Measurements from ENCODE around the gene PADI1. TPM values are rescaled to one million over a fixed set of nuclear protein-coding genes. Genes with fewer than 3 reads are reported as not detected.

PADI1 gene
- polyA plus RNA-seq, 1 donor = not detected

DNA sequence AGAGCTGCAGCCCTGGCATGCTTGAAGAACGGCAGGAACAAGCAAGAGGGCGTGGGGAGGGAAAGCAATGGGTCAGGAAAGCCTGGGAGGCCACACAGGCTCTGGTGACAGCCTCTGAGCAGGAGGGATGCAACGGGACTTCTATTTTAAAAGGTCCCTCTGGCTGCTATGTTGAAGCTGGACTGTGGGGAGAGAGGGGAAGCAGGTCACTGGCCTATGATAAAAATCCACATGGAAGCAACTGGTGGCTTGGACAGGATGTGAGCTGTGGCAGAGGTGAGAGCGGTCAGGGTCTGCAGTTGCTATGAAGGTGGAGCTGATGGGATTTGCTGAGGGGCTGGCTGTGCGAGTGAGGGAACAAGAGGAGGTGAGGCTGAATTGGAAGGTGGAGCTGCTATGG lies 11.2 kb downstream of the PADI1 start:
- no peak overlapping the region for H3K27ac ChIP-seq (ENCODE audit: low read length)
- WGBS (ENCODE audit: insufficient coverage, low lambda C conversion rate) = 42% methylated on average over 2 of the region's 5 CpGs
- no peaks in the 10 kb centered on the region for H3K9me3 ChIP-seq (ENCODE audit: control insufficient read depth, low read depth, low read length)
- H3K4me1 ChIP-seq (ENCODE audit: control insufficient read depth, insufficient read depth, low read length) = peaks cover 6% of the 10 kb centered on the region
- no peaks in the 10 kb centered on the region for H3K36me3 ChIP-seq (ENCODE audit: control insufficient read depth, insufficient read depth, low read length)
- H3K4me3 ChIP-seq (ENCODE audit: low read length) = no peak overlapping the region
- H3K27me3 ChIP-seq (ENCODE audit: control insufficient read depth, insufficient read depth, low read length) = peaks cover 6% of the 10 kb centered on the region
- no peak for DNase-seq

GRCh38 chr1:17217607-17218006 lies 12.7 kb downstream of the PADI1 start:
- Histone ChIP-seq H3K36me3 (ENCODE audit: control insufficient read depth, insufficient read depth, low read length) (no peaks in the 10 kb centered on the region), H3K4me3 (ENCODE audit: low read length) (no peak overlapping the region), H3K9me3 (ENCODE audit: control insufficient read depth, low read depth, low read length) (no peaks in the 10 kb centered on the region), H3K27me3 (ENCODE audit: control insufficient read depth, insufficient read depth, low read length) (peaks cover 9% of the 10 kb centered on the region), H3K27ac (ENCODE audit: low read length) (no peak overlapping the region), H3K4me1 (ENCODE audit: control insufficient read depth, insufficient read depth, low read length) (peaks cover 4% of the 10 kb centered on the region)
- no CpG with 5 or more reads among the region's 3 CpGs for WGBS (ENCODE audit: insufficient coverage, low lambda C conversion rate)
- no peak for DNase-seq

DNA sequence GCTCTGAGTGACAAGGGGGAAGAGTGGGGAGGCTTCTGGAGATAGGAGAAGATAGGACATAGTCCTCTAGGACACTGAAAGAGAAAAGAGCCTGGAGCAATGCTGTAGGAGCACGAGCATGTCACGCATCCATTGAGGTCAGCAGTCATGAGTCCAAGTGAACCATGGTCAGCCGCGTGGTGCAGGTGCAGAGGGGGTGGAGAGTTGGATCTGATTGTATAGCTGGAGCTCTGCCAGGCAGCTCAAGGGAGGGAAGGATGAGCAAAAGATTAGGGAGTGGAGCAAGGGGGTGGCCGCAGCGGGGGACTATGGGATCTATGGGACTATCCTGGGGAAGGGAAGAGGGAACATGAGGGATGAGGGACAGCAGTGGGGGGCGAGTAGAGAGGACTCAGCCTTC lies 14.0 kb downstream of the PADI1 start:
- Histone ChIP-seq H3K27ac (ENCODE audit: low read length) (no peak overlapping the region), H3K36me3 (ENCODE audit: control insufficient read depth, insufficient read depth, low read length) (no peaks in the 10 kb centered on the region), H3K4me1 (ENCODE audit: control insufficient read depth, insufficient read depth, low read length) (no peaks in the 10 kb centered on the region), H3K27me3 (ENCODE audit: control insufficient read depth, insufficient read depth, low read length) (peaks cover 13% of the 10 kb centered on the region), H3K9me3 (ENCODE audit: control insufficient read depth, low read depth, low read length) (no peaks in the 10 kb centered on the region), H3K4me3 (ENCODE audit: low read length) (no peak overlapping the region)
- DNase-seq = peak; percentile 40 to 49
- 100% methylated on average over 2 of the region's 7 CpGs for WGBS (ENCODE audit: insufficient coverage, low lambda C conversion rate)

- Histone ChIP-seq H3K27ac (ENCODE audit: low read length) (no peak overlapping the region), H3K4me1 (ENCODE audit: control insufficient read depth, insufficient read depth, low read length) (no peaks in the 10 kb centered on the region), H3K9me3 (ENCODE audit: control insufficient read depth, low read depth, low read length) (no peaks in the 10 kb centered on the region), H3K4me3 (ENCODE audit: low read length) (no peak overlapping the region), H3K27me3 (ENCODE audit: control insufficient read depth, insufficient read depth, low read length) (peaks cover 13% of the 10 kb centered on the region), H3K36me3 (ENCODE audit: control insufficient read depth, insufficient read depth, low read length) (no peaks in the 10 kb centered on the region)
- DNase-seq = no peak
- WGBS (ENCODE audit: insufficient coverage, low lambda C conversion rate) = 80% methylated on average over 1 of the region's 3 CpGs
These were observed 15.4 kb downstream of the PADI1 start for GRCh38 chr1:17220287-17220686.

- H3K36me3 ChIP-seq (ENCODE audit: control insufficient read depth, insufficient read depth, low read length) = no peaks in the 10 kb centered on the region
- H3K27me3 ChIP-seq (ENCODE audit: control insufficient read depth, insufficient read depth, low read length) = peaks cover 12% of the 10 kb centered on the region
- no peak overlapping the region for H3K4me3 ChIP-seq (ENCODE audit: low read length)
- no peak for DNase-seq
- no peak overlapping the region for H3K27ac ChIP-seq (ENCODE audit: low read length)
- no CpG with 5 or more reads among the region's 14 CpGs for WGBS (ENCODE audit: insufficient coverage, low lambda C conversion rate)
- H3K4me1 ChIP-seq (ENCODE audit: control insufficient read depth, insufficient read depth, low read length) = no peaks in the 10 kb centered on the region
- no peaks in the 10 kb centered on the region for H3K9me3 ChIP-seq (ENCODE audit: control insufficient read depth, low read depth, low read length)
These were observed 17.6 kb downstream of the PADI1 start for GRCh38 chr1:17222557-17222956.

- no peak for DNase-seq
- no peak overlapping the region for H3K4me3 ChIP-seq (ENCODE audit: low read length)
- H3K4me1 ChIP-seq (ENCODE audit: control insufficient read depth, insufficient read depth, low read length) = no peaks in the 10 kb centered on the region
- no CpG with 5 or more reads among the region's 4 CpGs for WGBS (ENCODE audit: insufficient coverage, low lambda C conversion rate)
- H3K27me3 ChIP-seq (ENCODE audit: control insufficient read depth, insufficient read depth, low read length) = peaks cover 7% of the 10 kb centered on the region
- no peaks in the 10 kb centered on the region for H3K9me3 ChIP-seq (ENCODE audit: control insufficient read depth, low read depth, low read length)
- no peaks in the 10 kb centered on the region for H3K36me3 ChIP-seq (ENCODE audit: control insufficient read depth, insufficient read depth, low read length)
- H3K27ac ChIP-seq (ENCODE audit: low read length) = no peak overlapping the region
These were observed 19.5 kb downstream of the PADI1 start for GRCh38 chr1:17224434-17224833.

- Histone ChIP-seq H3K27ac (ENCODE audit: low read length) (no peak overlapping the region), H3K4me3 (ENCODE audit: low read length) (no peak overlapping the region), H3K27me3 (ENCODE audit: control insufficient read depth, insufficient read depth, low read length) (peaks cover 7% of the 10 kb centered on the region), H3K9me3 (ENCODE audit: control insufficient read depth, low read depth, low read length) (no peaks in the 10 kb centered on the region), H3K36me3 (ENCODE audit: control insufficient read depth, insufficient read depth, low read length) (no peaks in the 10 kb centered on the region), H3K4me1 (ENCODE audit: control insufficient read depth, insufficient read depth, low read length) (no peaks in the 10 kb centered on the region)
- no CpG with 5 or more reads among the region's 6 CpGs for WGBS (ENCODE audit: insufficient coverage, low lambda C conversion rate)
- DNase-seq = no peak
These were observed 20.2 kb downstream of the PADI1 start for GRCh38 chr1:17225140-17225539.

DNA sequence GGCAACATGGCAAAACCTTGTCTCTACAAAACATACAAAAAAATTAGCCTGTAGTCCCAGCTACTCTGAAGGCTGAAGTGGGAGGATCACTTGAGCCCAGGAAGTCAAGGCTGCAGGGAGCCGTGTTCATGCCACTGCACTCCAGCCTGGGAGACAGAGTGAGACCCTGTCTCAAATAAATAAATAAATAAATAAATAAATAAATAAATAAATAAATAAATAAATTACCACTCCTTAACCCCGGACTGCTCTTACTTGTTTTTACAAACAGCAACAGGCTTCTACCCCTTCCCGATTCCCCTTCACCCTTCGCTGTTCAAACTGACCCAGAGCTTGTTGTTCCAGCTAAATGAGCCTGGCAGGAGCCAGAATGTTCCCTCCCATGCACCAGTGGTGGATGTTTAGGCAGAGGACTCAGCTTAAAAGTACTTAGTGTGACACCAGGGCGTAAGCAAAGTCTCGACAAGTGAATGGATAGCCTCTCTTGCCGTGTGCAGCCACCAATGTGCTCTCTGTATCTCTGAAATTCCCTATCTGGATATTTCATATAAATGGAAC lies 22.5 kb downstream of the PADI1 start:
- Histone ChIP-seq H3K4me1 (ENCODE audit: control insufficient read depth, insufficient read depth, low read length) (peaks cover under 1% of the 10 kb centered on the region), H3K9me3 (ENCODE audit: control insufficient read depth, low read depth, low read length) (no peaks in the 10 kb centered on the region), H3K4me3 (ENCODE audit: low read length) (no peak overlapping the region), H3K27me3 (ENCODE audit: control insufficient read depth, insufficient read depth, low read length) (peaks cover 5% of the 10 kb centered on the region), H3K27ac (ENCODE audit: low read length) (no peak overlapping the region), H3K36me3 (ENCODE audit: control insufficient read depth, insufficient read depth, low read length) (no peaks in the 10 kb centered on the region)
- no peak for DNase-seq
- 93% methylated on average over 3 of the region's 7 CpGs for WGBS (ENCODE audit: insufficient coverage, low lambda C conversion rate)

GRCh38 chr1:17228619-17229018 lies 23.7 kb downstream of the PADI1 start:
- H3K27me3 ChIP-seq (ENCODE audit: control insufficient read depth, insufficient read depth, low read length) = no peaks in the 10 kb centered on the region
- H3K4me3 ChIP-seq (ENCODE audit: low read length) = no peak overlapping the region
- no peak overlapping the region for H3K27ac ChIP-seq (ENCODE audit: low read length)
- DNase-seq = no peak
- no peaks in the 10 kb centered on the region for H3K9me3 ChIP-seq (ENCODE audit: control insufficient read depth, low read depth, low read length)
- WGBS (ENCODE audit: insufficient coverage, low lambda C conversion rate) = no CpG with 5 or more reads among the region's 8 CpGs
- peaks cover 12% of the 10 kb centered on the region for H3K4me1 ChIP-seq (ENCODE audit: control insufficient read depth, insufficient read depth, low read length)
- no peaks in the 10 kb centered on the region for H3K36me3 ChIP-seq (ENCODE audit: control insufficient read depth, insufficient read depth, low read length)

DNA sequence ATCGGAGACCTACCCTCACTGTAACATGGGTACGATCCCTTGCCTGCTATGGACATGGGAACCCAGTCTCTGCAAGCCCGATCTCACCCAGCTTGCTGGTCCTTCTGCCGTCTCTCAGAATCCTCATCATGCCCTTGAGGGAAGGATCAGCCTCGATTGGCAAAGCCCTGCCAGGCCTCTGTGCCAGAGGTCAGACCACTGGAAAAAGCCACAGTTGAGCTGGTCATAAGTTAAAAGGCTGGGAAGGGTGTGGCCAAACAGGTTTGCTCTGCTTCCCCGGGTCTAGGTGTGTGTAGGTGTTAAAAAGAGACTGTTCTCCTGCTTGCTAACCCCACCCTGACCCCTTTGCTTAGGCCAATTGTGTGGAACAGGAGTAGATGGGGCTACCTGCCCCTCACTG lies 24.5 kb downstream of the PADI1 start:
- WGBS (ENCODE audit: insufficient coverage, low lambda C conversion rate) = no CpG with 5 or more reads among the region's 6 CpGs
- Histone ChIP-seq H3K27ac (ENCODE audit: low read length) (no peak overlapping the region), H3K36me3 (ENCODE audit: control insufficient read depth, insufficient read depth, low read length) (no peaks in the 10 kb centered on the region), H3K4me3 (ENCODE audit: low read length) (no peak overlapping the region), H3K4me1 (ENCODE audit: control insufficient read depth, insufficient read depth, low read length) (peaks cover 16% of the 10 kb centered on the region), H3K9me3 (ENCODE audit: control insufficient read depth, low read depth, low read length) (no peaks in the 10 kb centered on the region), H3K27me3 (ENCODE audit: control insufficient read depth, insufficient read depth, low read length) (no peaks in the 10 kb centered on the region)
- peak in 1 of 2 donors; percentile 32 for DNase-seq

GRCh38 chr1:17230106-17230505 lies 25.2 kb downstream of the PADI1 start:
- H3K4me3 ChIP-seq (ENCODE audit: low read length) = no peak overlapping the region
- H3K36me3 ChIP-seq (ENCODE audit: control insufficient read depth, insufficient read depth, low read length) = no peaks in the 10 kb centered on the region
- H3K27me3 ChIP-seq (ENCODE audit: control insufficient read depth, insufficient read depth, low read length) = no peaks in the 10 kb centered on the region
- H3K9me3 ChIP-seq (ENCODE audit: control insufficient read depth, low read depth, low read length) = no peaks in the 10 kb centered on the region
- no CpG with 5 or more reads among the region's 10 CpGs for WGBS (ENCODE audit: insufficient coverage, low lambda C conversion rate)
- DNase-seq = no peak
- H3K4me1 ChIP-seq (ENCODE audit: control insufficient read depth, insufficient read depth, low read length) = peaks cover 16% of the 10 kb centered on the region
- no peak overlapping the region for H3K27ac ChIP-seq (ENCODE audit: low read length)
